Caco-2 (cell line): Measurements from ENCODE around the gene OR6V1. TPM values are rescaled to one million over a fixed set of nuclear protein-coding genes. Genes with fewer than 3 reads are reported as not detected.

Source experiments
- Bru-seq: library from RNA; stranded (reverse); fragments of 400-500 nt; gene quantifications from one replicate; lab custom pipeline; 2021; lab: Mats Ljungman, UMichigan
- BruChase-seq, 2 experiments: library from RNA; stranded (reverse); fragments of 400-500 nt; gene quantifications; one replicate each; lab custom pipeline; 2021; lab: Mats Ljungman, UMichigan
- BruUV-seq: library from RNA; stranded (reverse); fragments of 400-500 nt; replicated peaks from 2 replicates; lab custom pipeline; 2021; lab: Mats Ljungman, UMichigan
- CTCF ChIA-PET: fragments of 300-600 bp; sonication (Branson Sonifier 250); formaldehyde crosslinking; loops from one replicate; lab custom pipeline; 2022; ENCODE audit warnings: antibody characterized with exemption; lab: Charles Lee
- POLR2A ChIA-PET: fragments of 300-600 bp; sonication (Branson Sonifier 250); formaldehyde crosslinking; loops from one replicate; lab custom pipeline; 2022; ENCODE audit warnings: antibody characterized with exemption; lab: Charles Lee
- DNase-seq, 2 experiments: peaks; one replicate each; pipeline versions ENCODE4 v3.0.0 to v3.0.0-alpha.2; 2020 to 2022
- H3K27me3 ChIP-seq: replicated peaks from 2 replicates; pipeline ENCODE4 v1.6.0; 2011; ENCODE audit warnings: low read length; ENCODE audit not compliant: control insufficient read depth, insufficient read depth
- H3K36me3 ChIP-seq: 2 replicates; pipeline ENCODE4 v1.5.1; 2011; ENCODE audit warnings: low read length; ENCODE audit not compliant: control insufficient read depth, insufficient read depth
- H3K4me1 ChIP-seq: fragments of 250-450 bp; sonication (Bioruptor Pico); 2 replicates; pipeline ENCODE4 v1.5.1; 2020; ENCODE audit warnings: mild to moderate bottlenecking
- H3K4me3 ChIP-seq: 2 replicates; pipeline ENCODE4 v1.5.1; 2011; ENCODE audit warnings: low read depth, mild to moderate bottlenecking, control low read depth, low read length
- H3K9me3 ChIP-seq: fragments of 250-450 bp; sonication (Bioruptor Pico); 2 replicates; pipeline ENCODE4 v1.5.1; 2020; ENCODE audit warnings: mild to moderate bottlenecking, moderate library complexity
- H3K27ac Mint-ChIP-seq: one replicate; pipeline ENCODE4 v1.8.0; 2022; ENCODE audit warnings: mixed read lengths; ENCODE audit not compliant: unreplicated experiment
- H3K27me3 Mint-ChIP-seq: one replicate; pipeline ENCODE4 v1.8.0; 2022; ENCODE audit warnings: mixed read lengths; ENCODE audit not compliant: insufficient read depth, unreplicated experiment
- H3K36me3 Mint-ChIP-seq: one replicate; pipeline ENCODE4 v1.8.0; 2022; ENCODE audit warnings: mild to moderate bottlenecking, mixed read lengths; ENCODE audit not compliant: insufficient read depth, unreplicated experiment
- H3K4me1 Mint-ChIP-seq: one replicate; pipeline ENCODE4 v1.8.0; 2022; ENCODE audit warnings: low read depth, mixed read lengths; ENCODE audit not compliant: unreplicated experiment
- H3K4me3 Mint-ChIP-seq: one replicate; pipeline ENCODE4 v1.8.0; 2022; ENCODE audit warnings: mild to moderate bottlenecking, moderate library complexity, mixed read lengths; ENCODE audit not compliant: unreplicated experiment
- H3K9me3 Mint-ChIP-seq: one replicate; pipeline ENCODE4 v1.8.0; 2022; ENCODE audit warnings: mixed read lengths; ENCODE audit not compliant: unreplicated experiment
- intact Hi-C: fragments of 100-400 bp; cut with micrococcal nuclease; formaldehyde crosslinking; loops from one replicate; pipeline ENCODE4 v1.10.0; 2022; ENCODE audit not compliant: unreplicated experiment
- long read RNA-seq: library from polyadenylated mRNA; stranded (forward); transcript quantifications from one replicate; pipeline ENCODE4 v2.0.0, GENCODE V29; 2022
- total RNA-seq: library from RNA; stranded (reverse); gene quantifications from 2 replicates; pipeline ENCODE4 v1.2.3, GENCODE V29; 2022
- TF ChIP-seq, protein P1 (sequence below), 2 experiments: fragments of 200-600 bp in 1 of 2; IDR thresholded peaks; 1 replicate in 1 of 2; 2 replicates in 1 of 2; pipeline versions ENCODE4 v1.5.1 to v1.8.0; 2011 to 2022; ENCODE audit warnings: antibody characterized with exemption in 1 of 2, control low read depth in 1 of 2, inconsistent platforms in 1 of 2, low read depth in 1 of 2, low read length in 1 of 2, mild to moderate bottlenecking in 1 of 2, moderate library complexity in 1 of 2; ENCODE audit not compliant: insufficient read depth in 1 of 2, severe bottlenecking in 1 of 2, unreplicated experiment in 1 of 2

Gene OR6V1
- total RNA-seq, result not detected in 2 replicates
- Bru-seq, nascent RNA, result not detected
- BruChase-seq, experiment 1, labeled RNA remaining after a 2-hour chase, result not detected
- not detected for BruChase-seq, experiment 2, labeled RNA remaining after a 6-hour chase
- long read RNA-seq, result 0 reads

GRCh38 chr7:143052041-143052440 is at the start of gene OR6V1:
Gene OR6V1, plus strand, starts transcription at chr7:143052341. Its CDS starts 0 bp downstream, at chr7:143052341.
- POLR2A ChIA-PET, result no interaction called here
- H3K4me3 Mint-ChIP-seq, result no peak within 1 kb of the TSS
- no peaks in the 10 kb centered on the region for H3K9me3 ChIP-seq
- H3K4me1 Mint-ChIP-seq, result no peaks in the 10 kb centered on the region
- CTCF ChIA-PET, result no interaction called here
- no peaks in the 10 kb centered on the region for H3K36me3 Mint-ChIP-seq
- no peaks in the 10 kb centered on the region for H3K4me1 ChIP-seq
- H3K27ac Mint-ChIP-seq, result no peak within 1 kb of the TSS
- intact Hi-C loops, result no loop called here
- no peak within 1 kb of the TSS for H3K4me3 ChIP-seq
- TF ChIP-seq, protein P1, sequence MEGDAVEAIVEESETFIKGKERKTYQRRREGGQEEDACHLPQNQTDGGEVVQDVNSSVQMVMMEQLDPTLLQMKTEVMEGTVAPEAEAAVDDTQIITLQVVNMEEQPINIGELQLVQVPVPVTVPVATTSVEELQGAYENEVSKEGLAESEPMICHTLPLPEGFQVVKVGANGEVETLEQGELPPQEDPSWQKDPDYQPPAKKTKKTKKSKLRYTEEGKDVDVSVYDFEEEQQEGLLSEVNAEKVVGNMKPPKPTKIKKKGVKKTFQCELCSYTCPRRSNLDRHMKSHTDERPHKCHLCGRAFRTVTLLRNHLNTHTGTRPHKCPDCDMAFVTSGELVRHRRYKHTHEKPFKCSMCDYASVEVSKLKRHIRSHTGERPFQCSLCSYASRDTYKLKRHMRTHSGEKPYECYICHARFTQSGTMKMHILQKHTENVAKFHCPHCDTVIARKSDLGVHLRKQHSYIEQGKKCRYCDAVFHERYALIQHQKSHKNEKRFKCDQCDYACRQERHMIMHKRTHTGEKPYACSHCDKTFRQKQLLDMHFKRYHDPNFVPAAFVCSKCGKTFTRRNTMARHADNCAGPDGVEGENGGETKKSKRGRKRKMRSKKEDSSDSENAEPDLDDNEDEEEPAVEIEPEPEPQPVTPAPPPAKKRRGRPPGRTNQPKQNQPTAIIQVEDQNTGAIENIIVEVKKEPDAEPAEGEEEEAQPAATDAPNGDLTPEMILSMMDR (IDR thresholded peaks at IDR 0.05; ENCODE audit: insufficient read depth in 1 of 2, low read depth in 1 of 2, low read length in 1 of 2, severe bottlenecking in 1 of 2, unreplicated experiment in 1 of 2), result no peak
- no peaks in the 10 kb centered on the region for H3K9me3 Mint-ChIP-seq
- H3K36me3 ChIP-seq, result no peaks in the 10 kb centered on the region
- no TSS peak for BruUV-seq
- no peaks in the 10 kb centered on the region for H3K27me3 ChIP-seq
- no peak for DNase-seq
- H3K27me3 Mint-ChIP-seq, result peaks cover 4% of the 10 kb centered on the region

- CTCF ChIA-PET, result interaction anchor here (0.6 to 10.7 kb wide), 13 partner anchors 42 to 370 kb away, joined by 3 to 167 read pairs (median 3); partner anchors contain the start of gene EPHB6
- POLR2A ChIA-PET, result no interaction called here
- H3K9me3 ChIP-seq, result no peaks in the 10 kb centered on the region
Measured at GRCh38 chr7:143002898-143003297, 49.2 kb upstream of the OR6V1 start.

GRCh38 chr7:143003393-143004051 is 48.6 kb upstream of the OR6V1 start:
- TF ChIP-seq, protein P1 (IDR thresholded peaks at IDR 0.05; ENCODE audit: insufficient read depth in 1 of 2, low read depth in 1 of 2, low read length in 1 of 2, severe bottlenecking in 1 of 2, unreplicated experiment in 1 of 2), result peak; percentile 75 to 78
- Histone ChIP-seq H3K4me3 (no peak overlapping the region), H3K27me3 (no peaks in the 10 kb centered on the region), H3K4me1 (0 out of 2 replicates have a peak, but pooled peaks cover 4% of the 10 kb centered on the region), H3K9me3 (no peaks in the 10 kb centered on the region), H3K36me3 (no peaks in the 10 kb centered on the region)
- Mint-ChIP-seq H3K27me3 (peaks cover 3% of the 10 kb centered on the region), H3K27ac (no peak overlapping the region), H3K4me3 (peak overlapping the region; percentile 46), H3K4me1 (peaks cover 6% of the 10 kb centered on the region), H3K9me3 (no peaks in the 10 kb centered on the region), H3K36me3 (no peaks in the 10 kb centered on the region)
- BruUV-seq, result no TSS peak
- peak in 1 of 2 experiments; percentile 53 for DNase-seq
- CTCF ChIA-PET, result interaction anchor here (0.5 to 10.7 kb wide), 13 partner anchors 43 to 371 kb away, joined by 3 to 167 read pairs (median 6); partner anchors contain the start of gene EPHB6
- POLR2A ChIA-PET, result no interaction called here
- intact Hi-C loops, result loop anchor here (1.0 to 10.0 kb wide), 6 partner anchors 46 to 399 kb away; no protein-coding TSS in a partner anchor

More at GRCh38 chr7:143002898-143003297, 49.2 kb upstream of the OR6V1 start:
- H3K27ac Mint-ChIP-seq, result no peak overlapping the region
- no peak overlapping the region for H3K4me3 Mint-ChIP-seq
- peaks cover 8% of the 10 kb centered on the region for H3K4me1 Mint-ChIP-seq
- H3K9me3 Mint-ChIP-seq, result no peaks in the 10 kb centered on the region
- DNase-seq, result no peak
- intact Hi-C loops, result loop anchor here (1.0 to 10.0 kb wide), 8 partner anchors 46 to 399 kb away; no protein-coding TSS in a partner anchor
- TF ChIP-seq, protein P1 (IDR thresholded peaks at IDR 0.05; ENCODE audit: insufficient read depth in 1 of 2, low read depth in 1 of 2, low read length in 1 of 2, severe bottlenecking in 1 of 2, unreplicated experiment in 1 of 2), result no peak
- Histone ChIP-seq H3K36me3 (no peaks in the 10 kb centered on the region), H3K4me3 (no peak overlapping the region), H3K4me1 (peaks cover 10% of the 10 kb centered on the region), H3K27me3 (no peaks in the 10 kb centered on the region)
- peaks cover 2% of the 10 kb centered on the region for H3K27me3 Mint-ChIP-seq
- no TSS peak for BruUV-seq
- H3K36me3 Mint-ChIP-seq, result no peaks in the 10 kb centered on the region
